ENCODE results near the gene SMG6. TPM values are rescaled to one million over a fixed set of nuclear protein-coding genes. Genes with fewer than 3 reads are reported as not detected.
"Not testable (repeated sequence)": the region's sequence is repeated elsewhere in the genome, so short reads cannot be mapped to it uniquely, and the experiment has no call there.

The SMG6 gene
- total RNA-seq, 6 donors from 2014 or later, result 29.9 to 126 (median 30.5) TPM

DNA sequence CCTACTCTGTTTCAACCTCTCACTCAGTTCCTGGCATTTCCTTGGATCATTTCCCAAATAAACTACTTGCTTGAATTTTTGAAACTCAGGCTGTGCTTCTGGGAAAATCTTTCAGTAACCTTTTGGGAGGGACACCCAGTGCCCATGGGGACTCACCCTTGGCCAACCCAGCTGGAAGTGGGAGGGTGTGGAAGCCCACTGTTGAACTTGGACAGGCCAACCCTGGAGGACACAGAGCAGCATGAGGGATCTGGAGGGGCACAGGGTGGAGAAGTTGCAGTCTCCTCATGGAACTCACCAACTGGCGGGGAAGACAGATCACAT, 289.6 kb downstream of the SMG6 start:
- no peaks in the 10 kb centered on the region for H3K36me3 ChIP-seq
- no peaks in the 10 kb centered on the region for H3K9me3 ChIP-seq
- no peak overlapping the region for H3K4me3 ChIP-seq
- no peaks in the 10 kb centered on the region for H3K27me3 ChIP-seq
- peak overlapping the region in 2 of 4 donors; percentile 14 to 63 for H3K27ac ChIP-seq
- WGBS, 2 donors, result 94% methylated on average over 1 of the region's 1 CpG; no CpG with 5 or more reads in 1 of the 2 donors
- peak in 3 of 4 donors; percentile 16 to 86 (median 75) for TF ChIP-seq EP300 (IDR thresholded peaks at IDR 0.05)
- TF ChIP-seq POLR2A (IDR thresholded peaks at IDR 0.05), result no peak
- TF ChIP-seq, protein P1, sequence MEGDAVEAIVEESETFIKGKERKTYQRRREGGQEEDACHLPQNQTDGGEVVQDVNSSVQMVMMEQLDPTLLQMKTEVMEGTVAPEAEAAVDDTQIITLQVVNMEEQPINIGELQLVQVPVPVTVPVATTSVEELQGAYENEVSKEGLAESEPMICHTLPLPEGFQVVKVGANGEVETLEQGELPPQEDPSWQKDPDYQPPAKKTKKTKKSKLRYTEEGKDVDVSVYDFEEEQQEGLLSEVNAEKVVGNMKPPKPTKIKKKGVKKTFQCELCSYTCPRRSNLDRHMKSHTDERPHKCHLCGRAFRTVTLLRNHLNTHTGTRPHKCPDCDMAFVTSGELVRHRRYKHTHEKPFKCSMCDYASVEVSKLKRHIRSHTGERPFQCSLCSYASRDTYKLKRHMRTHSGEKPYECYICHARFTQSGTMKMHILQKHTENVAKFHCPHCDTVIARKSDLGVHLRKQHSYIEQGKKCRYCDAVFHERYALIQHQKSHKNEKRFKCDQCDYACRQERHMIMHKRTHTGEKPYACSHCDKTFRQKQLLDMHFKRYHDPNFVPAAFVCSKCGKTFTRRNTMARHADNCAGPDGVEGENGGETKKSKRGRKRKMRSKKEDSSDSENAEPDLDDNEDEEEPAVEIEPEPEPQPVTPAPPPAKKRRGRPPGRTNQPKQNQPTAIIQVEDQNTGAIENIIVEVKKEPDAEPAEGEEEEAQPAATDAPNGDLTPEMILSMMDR (IDR thresholded peaks at IDR 0.05), result no peak
- peak in 1 of 2 donors; percentile 35 for TF ChIP-seq POLR2AphosphoS5 (IDR thresholded peaks at IDR 0.05)
- ATAC-seq (ENCODE audit: low FRiP score in 2 of 2) (no peak), DNase-seq (peak in 1 of 2 donors; percentile 73)
- H3K4me1 ChIP-seq, result peaks cover 11 to 34% (median 15%) of the 10 kb centered on the region in 4 donors

DNA sequence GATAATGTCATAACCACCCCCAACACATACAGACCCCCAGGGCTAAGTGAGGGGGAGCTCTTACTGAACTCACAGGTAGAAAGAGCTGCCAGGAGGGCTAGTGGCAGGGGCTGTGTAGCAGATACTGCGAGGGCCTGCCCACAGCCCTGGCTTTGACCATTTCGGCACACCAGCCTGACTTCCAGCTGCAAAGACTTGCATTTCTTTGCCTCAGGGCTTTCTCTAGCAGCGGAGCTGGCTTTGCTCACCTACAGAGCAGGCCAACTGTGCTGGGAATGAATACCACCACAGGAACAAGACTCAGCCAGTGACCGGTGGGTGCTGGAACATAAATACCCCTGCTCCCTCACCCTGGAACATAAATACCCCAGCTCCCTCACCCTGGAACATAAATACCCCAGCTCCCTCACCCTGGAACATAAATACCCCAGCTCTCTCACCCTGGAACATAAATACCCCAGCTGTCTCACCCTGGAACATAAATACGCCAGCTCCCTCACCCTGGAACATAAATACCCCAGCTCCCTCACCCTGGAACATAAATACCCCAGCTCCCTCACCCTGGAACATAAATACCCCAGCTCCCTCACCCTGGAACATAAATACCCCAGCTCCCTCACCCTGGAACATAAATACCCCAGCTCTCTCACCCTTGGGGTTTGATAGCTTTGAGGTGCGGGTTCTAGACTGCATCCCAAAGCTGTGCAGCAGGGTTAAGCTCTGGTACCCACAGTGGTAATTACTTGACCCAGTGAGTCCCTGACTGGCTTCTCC, 290.2 kb downstream of the SMG6 start:
- not testable (repeated sequence) for DNase-seq, H3K36me3 ChIP-seq, H3K27me3 ChIP-seq, H3K9me3 ChIP-seq, H3K4me3 ChIP-seq
- peak in 1 of 2 donors; percentile 3 for ATAC-seq (ENCODE audit: low FRiP score in 2 of 2)
- 91 to 97% methylated on average over 6 of the region's 6 CpGs for WGBS, 2 donors
- peak overlapping the region in 2 of 4 donors; percentile 53 to 75 for H3K27ac ChIP-seq
- H3K4me1 ChIP-seq, result peaks cover 11 to 32% (median 15%) of the 10 kb centered on the region in 4 donors

DNA sequence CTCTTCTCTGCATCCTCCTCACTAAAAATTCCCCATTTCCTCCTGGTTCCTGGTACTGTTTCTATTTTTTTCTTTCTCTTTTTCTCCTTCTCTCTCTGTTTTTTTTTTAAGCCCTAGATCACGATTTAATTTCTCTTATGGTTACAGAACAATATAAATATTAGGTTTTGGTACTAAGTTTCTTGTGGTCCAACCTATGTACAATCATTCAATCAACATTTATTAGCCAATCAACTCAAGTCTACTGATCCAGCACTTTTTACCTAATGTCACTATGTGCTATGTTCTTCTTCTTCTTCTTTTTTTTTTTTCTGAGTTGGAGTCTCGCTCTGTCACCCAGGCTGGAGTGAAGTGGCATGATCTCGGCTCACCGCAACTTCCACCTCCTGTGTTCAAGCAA, 291.1 kb downstream of the SMG6 start:
- WGBS, 2 donors, result 80 to 89% methylated on average over 4 of the region's 4 CpGs
- H3K9me3 ChIP-seq, result no peaks in the 10 kb centered on the region
- peak overlapping the region; percentile 51 to 75 (median 70) for H3K27ac ChIP-seq
- H3K27me3 ChIP-seq, result no peaks in the 10 kb centered on the region
- ATAC-seq (ENCODE audit: low FRiP score in 2 of 2) (no peak), DNase-seq (no peak)
- peaks cover 11 to 31% (median 15%) of the 10 kb centered on the region in 4 donors for H3K4me1 ChIP-seq
- H3K36me3 ChIP-seq, result no peaks in the 10 kb centered on the region
- H3K4me3 ChIP-seq, result no peak overlapping the region
- TF ChIP-seq, protein P1 (IDR thresholded peaks at IDR 0.05), result no peak
- TF ChIP-seq POLR2AphosphoS5 (IDR thresholded peaks at IDR 0.05) (no peak), EP300 (IDR thresholded peaks at IDR 0.05) (no peak), POLR2A (IDR thresholded peaks at IDR 0.05) (no peak)

DNA sequence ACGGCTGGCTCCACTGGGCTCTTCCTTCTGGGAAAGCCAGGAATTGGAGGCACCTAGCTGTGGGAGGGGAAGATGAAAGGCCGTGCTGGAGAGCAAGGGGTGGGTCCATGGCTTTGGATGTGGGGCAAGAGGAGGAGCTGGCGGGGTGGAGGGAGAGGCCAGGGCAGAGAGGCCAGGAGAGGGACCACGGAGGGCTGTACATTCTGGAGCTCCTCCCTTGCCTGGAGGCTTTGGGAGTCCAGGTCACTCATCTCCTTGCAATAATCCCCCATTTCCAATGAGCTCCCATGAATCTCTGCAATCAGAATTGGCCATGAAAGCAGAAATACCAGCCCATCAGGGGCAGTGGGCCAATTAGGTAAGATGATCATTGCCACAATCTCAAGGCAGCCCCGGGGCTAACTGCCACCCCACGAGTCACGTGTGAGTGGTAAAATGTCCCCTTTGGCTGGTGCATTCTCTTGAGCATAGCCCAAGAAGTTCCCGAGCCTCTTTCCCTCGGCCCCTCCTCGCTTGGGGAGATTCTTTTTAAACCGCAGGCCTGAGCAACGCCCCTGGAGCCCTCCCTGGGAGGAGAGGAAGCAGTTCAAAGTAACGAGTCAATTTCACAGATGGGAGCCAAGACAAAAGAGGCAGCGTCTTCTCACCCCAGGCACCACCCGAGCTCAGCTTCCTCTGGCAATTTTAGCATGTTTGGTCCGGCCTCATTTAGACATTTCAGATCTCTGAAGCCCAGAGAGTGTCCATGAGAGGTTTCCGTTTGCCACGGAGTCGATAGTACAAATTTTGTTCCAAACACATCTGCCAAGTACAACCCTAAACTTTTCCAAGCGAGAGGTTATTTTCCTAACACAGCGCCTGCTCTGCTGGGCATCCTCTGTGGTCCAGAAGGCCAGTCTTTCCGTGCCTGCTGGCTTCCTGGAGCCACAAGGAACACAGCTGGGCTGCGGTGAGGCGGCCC, 291.9 kb downstream of the SMG6 start:
- Histone ChIP-seq H3K4me3 (no peak overlapping the region), H3K27ac (peak overlapping the region; percentile 51 to 75 (median 70)), H3K36me3 (no peaks in the 10 kb centered on the region), H3K27me3 (no peaks in the 10 kb centered on the region), H3K9me3 (no peaks in the 10 kb centered on the region), H3K4me1 (peaks cover 11 to 31% (median 15%) of the 10 kb centered on the region in 4 donors)
- TF ChIP-seq POLR2AphosphoS5 (IDR thresholded peaks at IDR 0.05) (no peak), EP300 (IDR thresholded peaks at IDR 0.05) (peak in 2 of 4 donors; percentile 16 to 72), POLR2A (IDR thresholded peaks at IDR 0.05) (peak in 1 of 4 donors; percentile 1)
- TF ChIP-seq, protein P1 (IDR thresholded peaks at IDR 0.05), result no peak
- peak in 1 of 2 donors; percentile 79 for DNase-seq
- 26 to 28% methylated on average over 15 to 23 of the region's 24 CpGs for WGBS, 2 donors
- ATAC-seq (ENCODE audit: low FRiP score in 2 of 2), result peak; percentile 84 to 85

Small RNAs within 50 kb of the gene (small RNA-seq; reads per million reads assigned to genes)
- 0 reads per million in 4 donors for gene AC090617.6
- 0 reads per million in 4 donors for gene AC090617.7
- gene AC090617.8, result 0 reads per million in 4 donors
- gene AC090617.9, result 0 reads per million in 4 donors
- 5.7 to 26.8 (median 7.5) reads per million in 4 donors for gene MIR132
- gene MIR212, result 1.2 to 12.5 (median 1.9) reads per million in 4 donors
- 0 reads per million in 4 donors for gene OVCA2
- 0 reads per million in 4 donors for gene RN7SL624P
- gene SNORD91A, result 887 to 2,356 (median 1,671) reads per million in 4 donors
- 105 to 321 (median 293) reads per million in 4 donors for gene SNORD91B

Other genes with a start within 250 kb of the SMG6 start
- gene HIC1, start 248.7 kb downstream of the SMG6 start, total RNA-seq, result 10 to 100 TPM in 5 of 6 donors, 1 to 10 TPM in 1; 8.0 to 25.5 (median 19.1) TPM
- 10 to 100 TPM in 2 of 6 donors, 1 to 10 TPM in 4; 5.9 to 13.0 (median 8.5) TPM for gene SRR, start 165 bp upstream of the SMG6 start, total RNA-seq
- 10 to 100 TPM; 15.8 to 52.4 (median 23.6) TPM for gene TSR1, start 32.7 kb upstream of the SMG6 start, total RNA-seq
- gene SGSM2, start 33.7 kb upstream of the SMG6 start, total RNA-seq, result 100 to 1,000 TPM in 2 of 6 donors, 10 to 100 TPM in 4; 53.1 to 313 (median 60.1) TPM
- 10 to 100 TPM; 14.9 to 68.1 (median 38.6) TPM for gene MNT, start 97.3 kb upstream of the SMG6 start, total RNA-seq
- 10 to 100 TPM; 20.3 to 37.2 (median 30.6) TPM for gene METTL16, start 208.1 kb upstream of the SMG6 start, total RNA-seq

Data from upper lobe of left lung (tissue), 6 donors.